HEK293 (cell line): ENCODE results near the gene ATP2A2.
A peak's percentile ranks its signal among the peaks of the same experiment; 100 is the strongest.

Source experiments
- CTCF ChIA-PET: fragments of 350-600 bp; formaldehyde crosslinking; extraction: SDS; loops from one replicate; lab custom pipeline; 2021; ENCODE audit warnings: antibody characterized with exemption; lab: Yijun Ruan, JAX
- POLR2A ChIA-PET: fragments of 300-600 bp; formaldehyde crosslinking; extraction: SDS; loops from one replicate; lab custom pipeline; 2020; ENCODE audit warnings: antibody characterized with exemption, inconsistent platforms; lab: Yijun Ruan, JAX
- H3K27ac ChIP-seq: fragments of 200-500 bp; sonication (Bioruptor generic); 2 replicates; pipeline ENCODE4 v1.5.1; 2014; ENCODE audit warnings: low read depth, low read length, control low read depth, inconsistent platforms; ENCODE audit errors: extremely low read depth
- H3K36me3 ChIP-seq, 2 experiments: fragments of 200-500 bp in 1 of 2; sonication (Bioruptor generic) in 1 of 2; 1 replicate in 1 of 2; 2 replicates in 1 of 2; pipeline ENCODE4 v1.5.1; 2014 to 2017; ENCODE audit warnings: inconsistent platforms in 2 of 2, low read length in 2 of 2; ENCODE audit not compliant: control insufficient read depth in 2 of 2, insufficient read depth in 1 of 2
- H3K4me1 ChIP-seq: fragments of 200-500 bp; sonication (Bioruptor generic); 2 replicates; pipeline ENCODE4 v1.5.1; 2014; ENCODE audit warnings: mild to moderate bottlenecking, low read length, inconsistent platforms; ENCODE audit not compliant: control insufficient read depth, insufficient read depth
- H3K4me3 ChIP-seq: 2 replicates; pipeline ENCODE4 v1.5.1; 2011; ENCODE audit warnings: low read depth, mild to moderate bottlenecking, control low read depth, low read length, moderate library complexity
- H3K9me3 ChIP-seq: fragments of 200-500 bp; sonication (Bioruptor generic); 2 replicates; pipeline ENCODE4 v1.5.1; 2014; ENCODE audit warnings: low read depth, low read length, inconsistent platforms; ENCODE audit not compliant: control insufficient read depth, insufficient read depth
- FEZF1 ChIP-seq: fragments of 450-650 bp; formaldehyde crosslinking; IDR thresholded peaks from 2 replicates; pipeline ENCODE4 v1.5.1; 2016; ENCODE audit warnings: missing biosample characterization, missing genetic modification characterization
- IKZF3 ChIP-seq: fragments of 450-650 bp; IDR thresholded peaks from 2 replicates; pipeline ENCODE4 v1.5.0; 2018; ENCODE audit warnings: missing biosample characterization, mild to moderate bottlenecking, missing genetic modification characterization, moderate library complexity
- KLF9 ChIP-seq: fragments of 450-650 bp; formaldehyde crosslinking; IDR thresholded peaks from 2 replicates; pipeline ENCODE4 v1.5.1; 2016; ENCODE audit warnings: missing biosample characterization, missing genetic modification characterization, low read depth
- SETDB1 ChIP-seq: IDR thresholded peaks from one replicate; pipeline ENCODE4 v1.6.1; 2017; ENCODE audit warnings: mild to moderate bottlenecking, low read length, moderate library complexity, mixed read lengths; ENCODE audit not compliant: insufficient read length
- ZBTB17 ChIP-seq: fragments of 450-650 bp; formaldehyde crosslinking; IDR thresholded peaks from 2 replicates; pipeline ENCODE4 v1.5.1; 2016; ENCODE audit warnings: missing biosample characterization, missing genetic modification characterization
- ZFP69B ChIP-seq: fragments of 450-650 bp; formaldehyde crosslinking; IDR thresholded peaks from 2 replicates; pipeline ENCODE4 v1.5.1; 2016; ENCODE audit warnings: missing biosample characterization, missing genetic modification characterization
- ZNF239 ChIP-seq: fragments of 450-650 bp; formaldehyde crosslinking; IDR thresholded peaks from 2 replicates; pipeline ENCODE4 v1.5.1; 2016; ENCODE audit warnings: missing biosample characterization, missing genetic modification characterization
- ZNF354C ChIP-seq: fragments of 450-650 bp; formaldehyde crosslinking; IDR thresholded peaks from 2 replicates; pipeline ENCODE4 v1.5.1; 2016; ENCODE audit warnings: missing biosample characterization, missing genetic modification characterization, low read depth, borderline replicate concordance
- ZNF423 ChIP-seq: fragments of 450-650 bp; formaldehyde crosslinking; IDR thresholded peaks from 2 replicates; pipeline ENCODE4 v1.5.1; 2016; ENCODE audit warnings: missing biosample characterization, missing genetic modification characterization
- ZNF501 ChIP-seq: fragments of 450-650 bp; formaldehyde crosslinking; IDR thresholded peaks from 2 replicates; pipeline ENCODE4 v1.5.1; 2016; ENCODE audit warnings: missing biosample characterization, missing genetic modification characterization
- ZNF664 ChIP-seq: fragments of 450-650 bp; formaldehyde crosslinking; IDR thresholded peaks from 2 replicates; pipeline ENCODE4 v1.5.1; 2016; ENCODE audit warnings: missing biosample characterization, missing genetic modification characterization
- ZSCAN23 ChIP-seq: fragments of 450-650 bp; formaldehyde crosslinking; IDR thresholded peaks from 2 replicates; pipeline ENCODE4 v1.5.1; 2016; ENCODE audit warnings: missing biosample characterization, missing genetic modification characterization
- TF ChIP-seq, protein P1 (sequence below): fragments of 450-650 bp; formaldehyde crosslinking; optimal IDR thresholded peaks from 2 replicates; pipeline ENCODE3; 2016; ENCODE audit warnings: missing biosample characterization, mild to moderate bottlenecking, missing genetic modification characterization
- TF ChIP-seq, protein P2 (sequence below): IDR thresholded peaks from 2 replicates; pipeline ENCODE4 v1.6.1; 2011; ENCODE audit warnings: mild to moderate bottlenecking, low read depth, low read length, borderline replicate concordance

Gene ATP2A2

DNA sequence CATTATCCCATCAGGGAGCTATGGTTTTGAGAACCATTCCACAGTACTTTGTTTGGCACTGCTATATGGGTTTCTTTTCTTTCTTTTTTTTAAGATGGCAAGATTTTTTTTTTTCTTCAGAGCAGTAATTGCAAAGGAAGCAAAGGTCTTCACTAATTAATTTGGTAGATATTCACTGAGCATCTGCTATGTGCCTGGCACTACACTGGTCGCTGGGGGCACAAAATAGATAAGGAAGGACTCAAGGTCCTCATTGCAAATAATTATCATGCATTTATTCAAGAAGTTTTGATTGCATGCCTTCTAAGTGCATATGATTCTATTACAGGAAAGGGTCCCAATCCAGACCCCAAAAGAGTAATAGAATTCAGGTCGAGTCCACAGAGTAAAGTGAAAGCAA, 10.0 kb upstream of the ATP2A2 start:
- no peaks in the 10 kb centered on the region for H3K36me3 ChIP-seq
- no peaks in the 10 kb centered on the region for H3K9me3 ChIP-seq
- TF ChIP-seq ZNF664 = peak; percentile 90
- TF ChIP-seq FEZF1 = no peak
- ChIA-PET POLR2A (interaction anchor here (0.6 to 2.3 kb wide), 4 partner anchors 10 to 1710 kb away, joined by 4 to 18 read pairs (median 6); partner anchors contain the start of gene ATP2A2), CTCF (interaction anchor here (0.6 to 2.3 kb wide), 4 partner anchors 9 to 330 kb away, joined by 3 to 11 read pairs (median 4); partner anchors contain the start of gene ATP2A2)
- H3K4me1 ChIP-seq = peaks cover 33% of the 10 kb centered on the region
- H3K4me3 ChIP-seq = no peak overlapping the region
- no peak overlapping the region for H3K27ac ChIP-seq

DNA sequence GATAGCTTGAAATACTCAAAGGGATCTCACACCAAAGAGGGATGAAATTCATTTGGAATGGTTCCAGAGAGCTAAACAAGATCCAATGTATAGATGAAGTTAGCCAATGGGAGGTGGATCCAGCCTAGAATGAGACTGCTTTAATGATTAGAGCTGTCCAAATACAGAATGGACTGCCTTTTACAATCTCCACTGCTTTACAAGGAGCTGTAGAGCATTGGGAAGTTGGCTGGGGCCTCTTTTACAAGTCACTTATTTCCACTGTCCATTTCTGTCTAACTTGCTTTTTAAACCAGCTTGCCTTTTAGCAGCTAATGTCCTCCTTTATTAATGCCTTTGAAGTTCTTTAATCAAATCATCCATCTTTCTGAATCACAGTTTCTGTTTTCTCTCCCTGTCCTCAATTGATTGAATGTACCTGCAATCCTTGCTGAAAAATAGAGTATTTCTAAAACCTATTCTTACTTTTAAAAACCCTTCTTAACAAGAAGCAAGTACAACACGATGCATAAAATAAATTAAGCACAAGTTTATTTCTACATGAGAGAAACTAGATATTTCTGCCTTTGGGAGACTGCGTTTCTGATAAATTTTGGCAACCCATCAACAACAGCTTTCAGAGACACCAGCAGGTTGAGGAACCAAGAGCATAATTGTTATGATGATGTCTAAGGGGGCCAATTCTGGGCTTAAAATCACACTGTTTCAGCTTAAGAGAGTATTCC, 3.4 kb upstream of the ATP2A2 start:
- ChIA-PET CTCF (no interaction called here), POLR2A (interaction anchor here (0.5 to 1.4 kb wide), 4 partner anchors 11 to 158 kb away, joined by 3 to 4 read pairs (median 3); no protein-coding TSS in a partner anchor)

DNA sequence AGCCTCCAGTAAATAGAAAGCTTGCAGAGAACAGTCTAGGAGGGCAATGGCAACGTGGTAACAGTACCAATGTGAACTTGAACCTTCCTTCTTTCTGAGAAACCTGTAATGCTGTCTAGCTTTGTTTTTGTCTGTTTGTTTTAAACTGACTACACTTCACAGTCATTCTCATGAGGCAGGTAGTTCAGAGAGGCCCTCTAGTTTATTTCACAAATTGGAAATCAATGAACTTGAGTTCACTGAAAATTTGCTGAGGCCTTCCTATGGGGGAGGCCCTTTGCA, 2.9 kb upstream of the ATP2A2 start:
- Histone ChIP-seq H3K4me3 (no peak overlapping the region), H3K27ac (no peak overlapping the region), H3K9me3 (no peaks in the 10 kb centered on the region), H3K4me1 (peaks cover 6% of the 10 kb centered on the region), H3K36me3 (peaks cover 0 to 10% of the 10 kb centered on the region in 2 experiments; a peak in 1 of 3 replicates)
- TF ChIP-seq, protein P1, sequence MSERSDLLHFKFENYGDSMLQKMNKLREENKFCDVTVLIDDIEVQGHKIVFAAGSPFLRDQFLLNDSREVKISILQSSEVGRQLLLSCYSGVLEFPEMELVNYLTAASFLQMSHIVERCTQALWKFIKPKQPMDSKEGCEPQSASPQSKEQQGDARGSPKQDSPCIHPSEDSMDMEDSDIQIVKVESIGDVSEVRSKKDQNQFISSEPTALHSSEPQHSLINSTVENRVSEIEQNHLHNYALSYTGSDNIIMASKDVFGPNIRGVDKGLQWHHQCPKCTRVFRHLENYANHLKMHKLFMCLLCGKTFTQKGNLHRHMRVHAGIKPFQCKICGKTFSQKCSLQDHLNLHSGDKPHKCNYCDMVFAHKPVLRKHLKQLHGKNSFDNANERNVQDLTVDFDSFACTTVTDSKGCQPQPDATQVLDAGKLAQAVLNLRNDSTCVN (tag by site-specific recombination) = no peak
- TF ChIP-seq ZNF354C (tag by site-specific recombination) (no peak), SETDB1 (no peak), ZSCAN23 (tag by site-specific recombination) (no peak), IKZF3 (no peak), ZNF239 (tag by site-specific recombination) (no peak), ZFP69B (tag by site-specific recombination) (no peak), KLF9 (no peak)
- TF ChIP-seq, protein P2, sequence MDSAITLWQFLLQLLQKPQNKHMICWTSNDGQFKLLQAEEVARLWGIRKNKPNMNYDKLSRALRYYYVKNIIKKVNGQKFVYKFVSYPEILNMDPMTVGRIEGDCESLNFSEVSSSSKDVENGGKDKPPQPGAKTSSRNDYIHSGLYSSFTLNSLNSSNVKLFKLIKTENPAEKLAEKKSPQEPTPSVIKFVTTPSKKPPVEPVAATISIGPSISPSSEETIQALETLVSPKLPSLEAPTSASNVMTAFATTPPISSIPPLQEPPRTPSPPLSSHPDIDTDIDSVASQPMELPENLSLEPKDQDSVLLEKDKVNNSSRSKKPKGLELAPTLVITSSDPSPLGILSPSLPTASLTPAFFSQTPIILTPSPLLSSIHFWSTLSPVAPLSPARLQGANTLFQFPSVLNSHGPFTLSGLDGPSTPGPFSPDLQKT = no peak
- CTCF ChIA-PET = interaction anchor here (0.7 kb wide), 1 partner anchor 8 kb away, joined by 3 read pairs; no protein-coding TSS in a partner anchor
- POLR2A ChIA-PET = interaction anchor here (0.5 to 1.4 kb wide), 3 partner anchors 11 to 157 kb away, joined by 3 to 4 read pairs (median 3); no protein-coding TSS in a partner anchor

More for the DNA sequence above, 3.4 kb upstream of the ATP2A2 start:
- Histone ChIP-seq H3K36me3 (peaks cover 0 to 5% of the 10 kb centered on the region in 2 experiments; a peak in 1 of 3 replicates), H3K27ac (no peak overlapping the region), H3K4me3 (no peak overlapping the region), H3K4me1 (peaks cover 6% of the 10 kb centered on the region), H3K9me3 (no peaks in the 10 kb centered on the region)
- TF ChIP-seq ZBTB17 (tag by site-specific recombination) (peak; percentile 66), ZNF501 (tag by site-specific recombination) (no peak), ZNF423 (no peak), SETDB1 (no peak)
